ENCODE data around the gene SNTA1. TPM values are rescaled to one million over a fixed set of nuclear protein-coding genes. Genes with fewer than 3 reads are reported as not detected.
A peak's percentile ranks its signal among the peaks of the same experiment; 100 is the strongest.

The SNTA1 gene
- total and polyA plus RNA-seq, 9 of the 15 experiments (the other 6 are each of a cell fraction or from before 2014, with no cell fraction given): 1.2 to 40.8 (median 20.3) TPM

GRCh38 chr20:33490023-33490933 is 46.7 kb upstream of the SNTA1 start, which contains the start of gene CBFA2T2 (continued):
- TF ChIP-seq ZBTB2 (IDR thresholded peaks at IDR 0.05) (no peak), MAZ (CRISPR knock-in tag; conservative IDR thresholded peaks at IDR 0.05 in 1 of 2, IDR thresholded peaks at IDR 0.05 in 1 of 2) (peak in 1 of 2 experiments; percentile 55), CHD1 (IDR thresholded peaks at IDR 0.05; ENCODE audit: low read length) (peak; percentile 61), SAP30 (IDR thresholded peaks at IDR 0.05; ENCODE audit: borderline replicate concordance, insufficient read depth, low read depth, low read length, poor library complexity, severe bottlenecking) (peak; percentile 55), FIP1L1 (IDR thresholded peaks at IDR 0.05; ENCODE audit: low read depth, low read length, poor library complexity, severe bottlenecking) (peak; percentile 17), UBTF (IDR thresholded peaks at IDR 0.05; ENCODE audit: borderline replicate concordance in 1 of 2, low read depth in 2 of 2, low read length in 2 of 2) (peak in 1 of 2 experiments; percentile 32; a peak in 1 of 4 replicates), SMAD1 (IDR thresholded peaks at IDR 0.05; ENCODE audit: low read depth, low read length, partially characterized antibody) (no peak), PHF8 (IDR thresholded peaks at IDR 0.05; ENCODE audit: borderline replicate concordance, low read length) (peak; percentile 73; the same call in 1 of the 2 replicates), RBM25 (IDR thresholded peaks at IDR 0.05; ENCODE audit: low read depth, low read length, severe bottlenecking) (peak; percentile 75), KDM1A (IDR thresholded peaks at IDR 0.05) (peak; percentile 72 to 86), ZBTB9 (CRISPR knock-in tag; IDR thresholded peaks at IDR 0.05) (peak; percentile 65; the same call in 1 of the 2 replicates), ESRRA (IDR thresholded peaks at IDR 0.05; ENCODE audit: borderline replicate concordance, low read depth) (peak; percentile 98), HMGXB4 (CRISPR knock-in tag; IDR thresholded peaks at IDR 0.05) (no peak; the same call in 1 of the 2 replicates), SRSF1 (IDR thresholded peaks at IDR 0.05; ENCODE audit: low read depth, low read length) (no peak), CREB5 (CRISPR knock-in tag; IDR thresholded peaks at IDR 0.05) (no peak)
